T-helper 1 cell treated with Interleukin-12 subunit alpha and Interleukin-12 subunit beta and Interleukin-4 antibody, amounts not matched to agents 30 μg/mL and 1 μg/mL, for 36 hours (primary cell): ENCODE data around the gene ADGRL3.
"Not testable (repeated sequence)": the region's sequence is repeated elsewhere in the genome, so short reads cannot be mapped to it uniquely, and the experiment has no call there.

Experiments
- H3K27ac Mint-ChIP-seq: one replicate; pipeline ENCODE4 v1.8.0; 2021; ENCODE audit warnings: mild to moderate bottlenecking, mixed read lengths
- H3K27me3 Mint-ChIP-seq: one replicate; pipeline ENCODE4 v1.8.0; 2021; ENCODE audit warnings: low read depth, mixed read lengths
- H3K36me3 Mint-ChIP-seq: one replicate; pipeline ENCODE4 v1.8.0; 2021; ENCODE audit warnings: low read depth, mixed read lengths
- H3K4me1 Mint-ChIP-seq: one replicate; pipeline ENCODE4 v1.8.0; 2021; ENCODE audit warnings: low read depth, mixed read lengths
- H3K4me3 Mint-ChIP-seq: one replicate; pipeline ENCODE4 v1.8.0; 2021; ENCODE audit warnings: mild to moderate bottlenecking, moderate library complexity, mixed read lengths
- H3K9me3 Mint-ChIP-seq: one replicate; pipeline ENCODE4 v1.8.0; 2021; ENCODE audit warnings: mixed read lengths

The ADGRL3 gene

GRCh38 chr4:61604054-61604453, 403.9 kb downstream of the ADGRL3 start:
- no peaks in the 10 kb centered on the region for H3K4me1 Mint-ChIP-seq
- H3K9me3 Mint-ChIP-seq: peaks cover 7% of the 10 kb centered on the region
- H3K27me3 Mint-ChIP-seq: no peaks in the 10 kb centered on the region
- H3K36me3 Mint-ChIP-seq: no peaks in the 10 kb centered on the region
- no peak overlapping the region for H3K27ac Mint-ChIP-seq
- H3K4me3 Mint-ChIP-seq: no peak overlapping the region

GRCh38 chr4:61605984-61606383, 405.9 kb downstream of the ADGRL3 start:
- no peaks in the 10 kb centered on the region for H3K36me3 Mint-ChIP-seq
- H3K4me1 Mint-ChIP-seq: no peaks in the 10 kb centered on the region
- no peak overlapping the region for H3K4me3 Mint-ChIP-seq
- peaks cover 7% of the 10 kb centered on the region for H3K9me3 Mint-ChIP-seq
- no peak overlapping the region for H3K27ac Mint-ChIP-seq
- H3K27me3 Mint-ChIP-seq: no peaks in the 10 kb centered on the region

DNA sequence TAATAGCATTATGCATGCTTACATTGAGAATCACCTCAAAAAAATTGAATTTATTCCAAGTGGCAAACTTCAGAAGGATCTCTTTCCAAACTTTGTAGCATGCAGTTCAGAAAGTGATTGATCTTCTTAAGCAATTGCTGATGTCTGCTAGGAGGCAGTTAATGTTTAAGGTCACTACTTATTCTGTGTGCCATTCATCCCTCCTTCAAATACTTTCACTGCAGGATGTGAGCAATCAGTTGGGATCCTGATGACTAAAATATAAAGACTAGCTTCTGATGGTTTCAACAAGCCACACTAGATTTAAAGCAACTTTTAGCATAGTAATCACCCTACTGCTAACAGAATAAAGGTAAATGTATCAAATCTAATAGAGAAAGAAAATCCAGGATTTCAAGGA, 414.1 kb downstream of the ADGRL3 start:
- no peak overlapping the region for H3K27ac Mint-ChIP-seq
- H3K27me3 Mint-ChIP-seq: no peaks in the 10 kb centered on the region
- H3K4me3 Mint-ChIP-seq: no peak overlapping the region
- H3K9me3 Mint-ChIP-seq: no peaks in the 10 kb centered on the region
- no peaks in the 10 kb centered on the region for H3K36me3 Mint-ChIP-seq
- H3K4me1 Mint-ChIP-seq: no peaks in the 10 kb centered on the region

GRCh38 chr4:61619528-61619927, 419.4 kb downstream of the ADGRL3 start:
- Mint-ChIP-seq H3K9me3 (peaks cover 9% of the 10 kb centered on the region), H3K4me3 (no peak overlapping the region), H3K4me1 (no peaks in the 10 kb centered on the region), H3K27me3 (no peaks in the 10 kb centered on the region), H3K27ac (no peak overlapping the region), H3K36me3 (no peaks in the 10 kb centered on the region)

- Mint-ChIP-seq H3K27me3 (no peaks in the 10 kb centered on the region), H3K4me1 (no peaks in the 10 kb centered on the region), H3K9me3 (peaks cover 3% of the 10 kb centered on the region), H3K4me3 (no peak overlapping the region), H3K27ac (no peak overlapping the region), H3K36me3 (no peaks in the 10 kb centered on the region)
Measured at GRCh38 chr4:61628282-61628681, 428.2 kb downstream of the ADGRL3 start.

DNA sequence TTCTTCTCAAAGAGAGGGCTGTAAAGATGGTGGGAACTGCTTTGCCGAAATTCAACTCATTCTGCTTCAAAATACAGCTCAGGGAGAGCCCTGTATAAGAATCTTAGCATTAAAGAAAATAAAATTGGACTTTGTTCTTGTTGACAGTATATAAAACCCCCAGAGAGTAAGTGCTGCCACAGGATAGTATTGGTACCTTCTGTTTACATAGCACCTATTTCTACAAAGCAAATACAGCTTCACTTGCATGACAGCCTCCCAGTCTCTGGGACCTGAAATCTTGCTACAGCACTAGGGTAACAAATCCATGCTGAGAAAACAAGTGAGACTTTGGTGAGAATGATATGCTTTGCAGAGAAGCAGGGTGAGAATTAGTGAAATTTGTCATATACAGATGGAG, 428.6 kb downstream of the ADGRL3 start:
- Mint-ChIP-seq H3K27me3 (no peaks in the 10 kb centered on the region), H3K9me3 (peaks cover 3% of the 10 kb centered on the region), H3K4me3 (no peak overlapping the region), H3K36me3 (no peaks in the 10 kb centered on the region), H3K27ac (no peak overlapping the region), H3K4me1 (no peaks in the 10 kb centered on the region)

DNA sequence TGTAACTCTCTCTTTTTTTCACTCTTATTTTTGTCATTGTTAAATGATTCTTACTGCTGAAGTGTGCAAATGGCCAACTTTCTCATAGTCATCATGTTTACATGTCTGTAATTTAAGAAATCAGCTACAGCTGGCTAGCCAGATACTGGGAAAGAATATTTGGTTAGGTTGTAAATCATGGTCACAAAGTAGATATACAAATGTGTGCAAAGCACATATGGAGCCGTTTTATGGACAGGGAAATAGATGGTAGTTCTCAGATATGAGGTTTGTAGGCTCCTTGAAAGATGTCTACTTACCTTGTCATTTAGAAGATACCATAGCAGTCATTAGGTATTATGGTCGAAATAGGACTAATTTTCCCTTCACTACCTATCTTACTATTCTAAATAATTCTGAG, 430.4 kb downstream of the ADGRL3 start:
- Mint-ChIP-seq H3K36me3 (no peaks in the 10 kb centered on the region), H3K27ac (no peak overlapping the region), H3K4me1 (no peaks in the 10 kb centered on the region), H3K9me3 (peaks cover 3% of the 10 kb centered on the region), H3K4me3 (no peak overlapping the region), H3K27me3 (no peaks in the 10 kb centered on the region)

- Mint-ChIP-seq H3K36me3 (no peaks in the 10 kb centered on the region), H3K4me1 (no peaks in the 10 kb centered on the region), H3K9me3 (peaks cover 3% of the 10 kb centered on the region), H3K4me3 (no peak overlapping the region), H3K27me3 (no peaks in the 10 kb centered on the region), H3K27ac (no peak overlapping the region)
Measured at GRCh38 chr4:61638591-61638990, 438.5 kb downstream of the ADGRL3 start.

GRCh38 chr4:61646746-61647350, 446.7 kb downstream of the ADGRL3 start:
- H3K9me3 Mint-ChIP-seq, H3K36me3 Mint-ChIP-seq, H3K4me1 Mint-ChIP-seq, H3K27ac Mint-ChIP-seq, H3K27me3 Mint-ChIP-seq, H3K4me3 Mint-ChIP-seq: not testable (repeated sequence)

DNA sequence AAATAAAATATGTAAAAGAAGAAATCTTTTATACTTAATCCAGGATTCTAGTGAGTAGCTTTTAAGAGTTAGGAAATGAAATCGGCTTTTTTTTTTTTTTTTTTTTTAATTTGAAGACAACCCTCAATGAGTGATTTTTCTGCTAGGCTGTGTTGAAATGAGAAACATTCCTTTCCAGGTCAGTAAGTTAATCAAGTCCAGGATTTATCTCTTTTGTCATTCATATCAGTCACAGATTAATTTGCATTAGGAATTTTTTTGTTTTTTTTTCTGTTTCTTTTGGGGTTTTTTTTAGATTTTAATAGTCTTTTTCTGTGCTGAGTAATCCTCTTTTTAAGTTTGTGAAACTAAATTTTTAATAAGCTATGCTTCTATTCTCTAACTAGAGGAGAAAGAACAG, 448.1 kb downstream of the ADGRL3 start:
- H3K27me3 Mint-ChIP-seq: no peaks in the 10 kb centered on the region
- no peaks in the 10 kb centered on the region for H3K36me3 Mint-ChIP-seq
- no peak overlapping the region for H3K4me3 Mint-ChIP-seq
- H3K27ac Mint-ChIP-seq: no peak overlapping the region
- H3K4me1 Mint-ChIP-seq: no peaks in the 10 kb centered on the region
- H3K9me3 Mint-ChIP-seq: peaks cover 8% of the 10 kb centered on the region

- H3K27me3 Mint-ChIP-seq: no peaks in the 10 kb centered on the region
Measured at GRCh38 chr4:61657016-61657415, 456.9 kb downstream of the ADGRL3 start.

DNA sequence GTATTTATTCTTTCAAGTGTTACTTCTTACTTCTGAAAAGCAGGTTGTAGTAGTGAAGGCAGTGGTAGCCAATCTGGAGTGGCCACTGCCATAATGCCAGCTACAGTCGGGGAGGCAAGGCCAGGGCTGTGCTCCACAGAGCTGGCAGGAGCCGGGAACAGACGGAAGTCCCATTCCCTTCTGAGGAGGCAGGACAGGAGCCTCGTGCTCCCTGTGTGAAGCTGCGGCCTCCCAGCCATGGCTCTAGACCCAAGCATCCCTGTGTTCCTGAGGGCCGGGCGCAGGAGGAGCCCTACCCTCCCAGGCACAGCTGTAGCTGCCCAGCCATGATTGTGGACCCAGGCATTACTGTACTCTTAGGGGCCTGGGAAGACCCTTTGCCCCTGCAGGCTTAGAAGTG, 461.8 kb downstream of the ADGRL3 start:
- Mint-ChIP-seq H3K27me3 (no peaks in the 10 kb centered on the region), H3K27ac (no peak overlapping the region), H3K4me3 (no peak overlapping the region), H3K9me3 (no peaks in the 10 kb centered on the region), H3K4me1 (no peaks in the 10 kb centered on the region), H3K36me3 (no peaks in the 10 kb centered on the region)

More at GRCh38 chr4:61657016-61657415, 456.9 kb downstream of the ADGRL3 start:
- no peak overlapping the region for H3K27ac Mint-ChIP-seq
- no peaks in the 10 kb centered on the region for H3K4me1 Mint-ChIP-seq
- H3K36me3 Mint-ChIP-seq: no peaks in the 10 kb centered on the region
- no peaks in the 10 kb centered on the region for H3K9me3 Mint-ChIP-seq
- no peak overlapping the region for H3K4me3 Mint-ChIP-seq

GRCh38 chr4:61662362-61662761, 462.2 kb downstream of the ADGRL3 start:
- no peaks in the 10 kb centered on the region for H3K9me3 Mint-ChIP-seq
- H3K36me3 Mint-ChIP-seq: no peaks in the 10 kb centered on the region
- no peak overlapping the region for H3K4me3 Mint-ChIP-seq
- no peak overlapping the region for H3K27ac Mint-ChIP-seq
- H3K27me3 Mint-ChIP-seq: no peaks in the 10 kb centered on the region
- H3K4me1 Mint-ChIP-seq: no peaks in the 10 kb centered on the region

- Mint-ChIP-seq H3K27me3 (no peaks in the 10 kb centered on the region), H3K4me1 (no peaks in the 10 kb centered on the region), H3K27ac (no peak overlapping the region), H3K4me3 (no peak overlapping the region), H3K36me3 (no peaks in the 10 kb centered on the region), H3K9me3 (no peaks in the 10 kb centered on the region)
Measured at GRCh38 chr4:61663310-61663709, 463.2 kb downstream of the ADGRL3 start.

DNA sequence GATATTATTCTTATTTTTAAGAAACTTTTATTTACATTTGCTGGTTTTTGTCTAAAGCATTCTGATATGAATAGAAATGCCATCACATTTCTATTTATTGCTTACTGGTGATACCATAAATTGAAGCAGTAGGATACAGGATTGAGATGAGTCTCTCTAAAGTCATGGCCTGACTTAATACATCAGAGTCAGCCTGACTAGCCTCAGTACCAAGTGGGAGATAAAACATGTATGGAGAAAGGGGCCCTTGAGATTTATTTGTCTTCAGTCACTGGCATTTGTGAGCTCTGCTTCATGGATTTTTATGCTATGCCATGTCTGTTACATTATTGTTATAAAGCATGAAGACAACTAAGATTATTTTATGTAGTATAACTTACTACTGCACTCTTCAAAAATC, 465.5 kb downstream of the ADGRL3 start:
- no peaks in the 10 kb centered on the region for H3K36me3 Mint-ChIP-seq
- H3K27ac Mint-ChIP-seq: no peak overlapping the region
- no peaks in the 10 kb centered on the region for H3K9me3 Mint-ChIP-seq
- no peak overlapping the region for H3K4me3 Mint-ChIP-seq
- H3K27me3 Mint-ChIP-seq: no peaks in the 10 kb centered on the region
- H3K4me1 Mint-ChIP-seq: no peaks in the 10 kb centered on the region

DNA sequence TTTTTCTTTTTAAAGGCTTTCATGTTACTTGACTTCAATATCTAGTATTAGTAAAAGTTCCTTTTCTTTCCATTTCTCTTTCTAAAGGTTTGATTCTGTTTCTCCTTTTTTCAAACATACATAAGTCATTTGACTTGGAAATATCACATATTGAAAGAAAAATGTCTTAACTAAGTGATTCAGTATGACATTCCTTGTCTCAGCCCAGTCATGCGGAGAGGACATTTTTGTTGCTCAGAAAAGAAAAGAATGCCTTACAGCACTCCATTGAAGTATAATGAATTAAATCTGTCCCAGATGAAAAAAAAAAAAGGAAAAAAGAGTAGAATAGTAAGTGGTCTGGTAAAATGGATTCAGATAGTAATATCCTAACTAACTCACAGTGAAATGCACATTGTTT, 466.1 kb downstream of the ADGRL3 start:
- no peak overlapping the region for H3K4me3 Mint-ChIP-seq
- H3K9me3 Mint-ChIP-seq: no peaks in the 10 kb centered on the region
- no peak overlapping the region for H3K27ac Mint-ChIP-seq
- no peaks in the 10 kb centered on the region for H3K27me3 Mint-ChIP-seq
- H3K4me1 Mint-ChIP-seq: no peaks in the 10 kb centered on the region
- H3K36me3 Mint-ChIP-seq: no peaks in the 10 kb centered on the region
